NCI-H510A treated with DMSO at 0.1 percent for 48 hours (cell line): ENCODE measurements around the gene CACNB2.

Experiments
- DNase-seq: peaks from one replicate; lab custom pipeline; 2025; lab: John Stamatoyannopoulos, UW

CACNB2 gene

DNA sequence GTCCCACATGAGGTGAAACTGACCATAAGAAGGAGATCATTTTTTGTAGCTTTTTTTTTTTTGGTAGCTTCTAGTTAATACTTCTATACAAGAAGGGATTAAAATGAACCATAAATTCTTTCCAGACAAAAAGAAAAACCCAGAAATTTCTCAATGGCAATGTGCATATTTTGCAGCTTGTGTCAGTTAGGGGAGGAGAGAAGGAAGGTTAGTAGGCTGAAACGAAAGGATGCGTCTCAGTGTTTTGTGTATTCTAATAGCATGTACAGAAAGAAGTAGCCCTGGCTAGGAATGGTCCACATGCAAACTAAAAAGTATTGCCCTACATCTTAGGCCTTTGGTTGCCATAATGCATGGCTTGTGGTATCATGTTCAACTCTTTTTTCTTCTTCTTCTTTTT lies 90.6 kb downstream of the CACNB2 start:
- DNase-seq = no peak

DNA sequence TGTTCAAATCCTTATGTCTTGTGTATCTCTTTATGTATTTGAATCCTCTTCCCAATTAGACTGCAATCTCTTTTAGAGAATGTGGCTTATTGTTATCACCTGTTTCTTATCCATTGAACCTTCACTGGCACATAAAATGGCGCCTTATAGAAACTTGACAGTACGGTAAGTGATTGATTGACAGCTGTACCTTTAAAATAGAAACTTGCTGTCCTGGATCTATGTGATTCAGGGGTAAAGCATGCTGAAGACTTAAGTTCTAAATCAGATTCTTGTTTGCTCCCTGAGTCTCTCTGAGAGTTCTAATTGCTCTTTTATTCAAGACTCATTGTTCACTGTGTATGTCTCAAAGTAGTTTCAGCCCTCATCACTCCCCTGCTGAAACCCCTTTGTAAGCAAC lies 91.3 kb downstream of the CACNB2 start:
- DNase-seq = no peak

DNA sequence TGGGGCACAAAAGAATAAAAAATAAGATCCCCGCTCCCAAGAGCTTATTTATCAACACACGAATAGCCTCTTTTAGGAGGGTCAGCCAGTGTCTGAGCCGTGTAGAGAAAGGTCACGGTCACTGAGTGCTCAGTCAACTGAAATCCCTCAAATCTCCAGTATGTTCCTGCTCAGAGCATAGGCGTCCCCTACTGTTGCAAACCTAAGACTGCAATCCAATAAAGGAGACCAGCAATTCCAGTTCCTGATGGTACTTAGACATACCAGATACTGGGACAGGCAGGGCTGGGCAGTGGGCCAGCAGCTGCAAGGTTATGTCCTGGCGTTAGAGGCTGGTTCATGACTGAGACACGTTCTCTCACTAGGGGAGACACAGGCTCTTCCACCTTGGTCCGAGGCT lies 93.6 kb downstream of the CACNB2 start:
- no peak for DNase-seq

DNA sequence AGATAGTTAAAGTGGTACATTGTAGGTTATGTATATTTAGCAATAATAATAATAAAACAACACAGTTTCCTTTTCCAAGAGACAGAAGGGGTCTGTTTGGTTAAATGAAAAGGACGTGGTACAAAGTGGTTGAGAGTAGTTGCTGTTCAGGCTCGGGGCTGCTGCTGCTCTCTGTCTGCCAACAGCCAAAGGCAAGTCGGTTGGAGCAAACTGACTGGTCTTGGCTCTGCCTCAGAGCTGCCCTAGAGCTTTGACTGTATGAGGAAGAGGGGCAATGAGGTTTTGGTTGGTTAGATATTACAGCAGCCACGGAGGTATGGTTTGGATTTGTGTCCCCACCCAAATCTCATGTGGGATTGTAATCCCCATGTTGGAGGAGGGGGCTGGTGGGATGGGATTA lies 95.3 kb downstream of the CACNB2 start:
- no peak for DNase-seq

DNA sequence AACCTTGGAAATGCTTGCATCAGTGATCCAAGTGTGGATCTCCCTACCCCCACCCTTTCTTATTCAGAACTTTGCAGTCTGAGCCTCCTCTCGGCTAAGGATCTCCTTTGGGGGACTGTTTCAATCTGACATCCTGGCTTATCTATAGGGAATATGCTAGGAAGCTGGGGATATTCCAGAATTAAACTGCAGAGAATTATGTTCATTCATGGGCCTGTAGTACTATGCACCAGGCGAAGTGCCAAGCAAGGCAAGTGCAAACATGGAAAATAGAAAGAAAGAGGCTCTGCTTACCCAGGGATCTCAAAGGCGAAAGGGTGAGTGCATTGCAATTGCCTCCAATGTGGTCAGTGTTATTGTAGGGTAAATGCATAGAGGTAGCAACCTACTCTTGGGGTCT lies 96.5 kb downstream of the CACNB2 start:
- DNase-seq = no peak

DNA sequence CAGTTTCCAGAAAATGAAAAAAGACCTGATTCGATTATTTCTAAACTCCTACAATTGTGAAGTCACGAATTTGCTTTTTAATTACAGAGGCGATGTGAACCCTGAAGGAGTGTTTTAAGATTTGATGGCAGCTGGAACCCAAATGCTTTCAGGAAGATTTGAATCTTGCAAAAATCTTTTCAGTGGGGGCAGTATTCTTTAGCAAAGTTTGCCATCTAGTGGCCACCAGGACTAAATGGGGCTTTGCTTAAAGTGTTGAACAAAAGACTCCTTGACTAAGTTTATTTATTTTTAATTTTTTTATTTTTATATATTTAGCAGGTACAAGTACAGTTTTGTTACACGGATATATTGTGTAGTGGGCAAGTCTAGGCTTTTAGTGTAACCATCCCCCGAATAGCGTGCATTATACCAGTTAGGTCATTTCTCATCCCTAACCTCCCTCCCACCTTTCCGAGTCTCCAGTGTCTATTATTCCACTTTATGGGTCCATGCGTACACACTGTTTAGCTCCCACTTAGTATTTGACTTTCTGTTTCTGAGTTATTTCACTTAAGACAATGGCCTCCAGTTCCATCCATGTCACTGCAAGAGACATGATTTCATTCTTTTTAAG lies 98.8 kb downstream of the CACNB2 start:
- DNase-seq = peak; percentile 2

DNA sequence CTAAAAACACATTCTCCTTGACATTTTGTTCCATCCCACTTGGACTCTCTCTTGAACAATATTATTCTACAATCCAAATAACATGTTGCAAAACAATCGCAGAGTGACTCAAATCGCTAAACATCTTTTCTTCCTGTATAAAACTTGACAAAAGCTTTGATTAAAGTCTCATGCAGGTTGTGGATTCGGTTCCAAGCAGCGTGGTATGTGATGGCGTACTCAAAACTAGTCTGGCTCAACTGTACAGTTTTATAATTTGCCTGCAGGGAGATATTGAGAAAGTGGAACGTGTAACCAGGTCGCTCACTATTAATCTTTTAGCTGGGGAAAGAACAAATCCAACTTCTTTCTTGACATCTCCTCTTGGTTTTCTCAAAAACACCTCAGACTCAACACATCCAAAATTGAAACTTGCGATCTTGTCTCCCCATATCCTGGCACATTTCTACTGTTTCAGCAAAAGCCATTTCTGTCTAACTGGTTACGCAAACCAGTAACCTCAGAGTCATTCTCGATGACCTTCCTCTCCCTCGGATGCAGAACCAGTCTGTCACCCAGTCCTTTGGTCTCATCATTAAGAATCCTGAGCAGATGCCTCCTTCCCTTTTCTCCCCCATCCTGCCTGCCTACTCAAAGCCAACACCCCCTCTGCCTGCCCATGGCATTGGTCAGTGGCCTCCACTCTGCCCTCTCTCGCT lies 100.1 kb downstream of the CACNB2 start:
- DNase-seq = no peak

DNA sequence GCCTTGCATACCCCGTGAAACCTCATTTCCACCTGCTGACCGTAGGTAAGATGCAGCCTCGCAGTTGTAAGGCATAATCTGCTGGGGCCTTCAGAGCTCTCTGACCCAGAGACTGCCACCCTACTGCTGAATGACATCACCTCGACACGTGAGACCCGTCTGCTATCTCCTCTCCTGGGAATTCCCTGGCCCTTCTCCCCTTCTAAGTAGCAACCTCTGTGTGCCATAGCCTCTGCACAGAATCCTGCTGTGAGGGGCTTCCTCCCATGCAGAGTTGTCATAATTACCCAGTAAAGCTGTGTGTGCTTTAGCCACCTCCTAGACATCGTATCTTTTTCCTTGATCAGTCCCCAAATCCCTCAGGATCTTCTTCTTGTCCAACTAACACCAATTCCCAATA lies 106.7 kb downstream of the CACNB2 start:
- DNase-seq = no peak

DNA sequence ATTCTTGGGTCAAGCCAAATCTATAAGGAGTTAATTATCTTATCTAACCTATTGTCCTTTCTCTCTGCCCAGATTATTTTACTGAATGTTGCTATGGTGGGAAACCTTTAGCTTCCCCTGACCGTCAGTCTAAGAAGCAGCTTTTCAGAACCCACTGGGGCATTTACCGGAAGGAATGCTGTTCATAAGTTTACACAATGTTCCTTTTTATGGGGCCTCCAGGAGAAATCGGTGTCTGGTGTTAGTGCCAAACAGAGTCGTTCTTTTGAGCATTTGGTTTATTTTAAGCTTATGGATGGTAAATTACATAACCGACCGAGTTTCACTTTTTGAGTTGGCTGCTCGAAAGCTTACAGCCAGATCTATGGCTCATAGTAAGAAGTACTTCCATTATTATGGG lies 111.9 kb downstream of the CACNB2 start:
- DNase-seq = no peak

DNA sequence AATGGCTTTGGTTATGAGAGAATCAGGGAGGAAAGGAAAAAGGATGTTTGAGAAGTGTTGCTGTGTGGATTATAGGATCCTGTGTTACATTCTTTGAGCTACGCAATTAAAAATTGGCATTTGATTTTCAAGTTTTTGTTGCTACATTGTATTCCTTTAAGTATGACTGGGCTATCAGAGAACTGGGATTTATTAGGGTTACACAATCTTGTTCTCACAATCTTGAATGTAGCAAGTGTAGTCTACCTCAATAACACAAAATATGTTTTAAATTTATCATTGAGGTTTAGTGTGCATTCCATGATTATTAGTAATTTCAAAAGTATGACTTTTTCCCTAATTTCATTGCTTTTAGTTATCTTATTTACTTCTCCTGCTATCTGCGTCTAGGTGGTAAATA lies 113.9 kb downstream of the CACNB2 start:
- no peak for DNase-seq

DNA sequence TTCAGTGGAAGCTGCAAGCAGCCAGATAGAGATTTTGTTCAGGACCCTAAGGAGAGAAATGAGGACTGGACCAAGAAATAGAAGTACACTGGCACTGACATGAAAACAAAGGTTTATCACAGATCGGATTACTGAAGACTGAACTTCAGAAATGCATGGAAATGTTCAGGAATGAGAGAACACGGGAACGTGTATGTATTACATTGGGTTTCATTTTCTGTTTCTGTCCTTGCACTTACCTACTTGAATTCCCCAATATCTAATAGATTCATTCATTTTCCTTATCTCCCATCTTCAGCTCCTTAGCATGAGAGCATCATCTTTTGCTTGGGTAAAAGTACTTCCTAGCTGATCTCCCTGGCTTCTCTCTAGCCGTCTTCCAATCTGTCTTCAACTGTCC lies 114.5 kb downstream of the CACNB2 start:
- DNase-seq = no peak

DNA sequence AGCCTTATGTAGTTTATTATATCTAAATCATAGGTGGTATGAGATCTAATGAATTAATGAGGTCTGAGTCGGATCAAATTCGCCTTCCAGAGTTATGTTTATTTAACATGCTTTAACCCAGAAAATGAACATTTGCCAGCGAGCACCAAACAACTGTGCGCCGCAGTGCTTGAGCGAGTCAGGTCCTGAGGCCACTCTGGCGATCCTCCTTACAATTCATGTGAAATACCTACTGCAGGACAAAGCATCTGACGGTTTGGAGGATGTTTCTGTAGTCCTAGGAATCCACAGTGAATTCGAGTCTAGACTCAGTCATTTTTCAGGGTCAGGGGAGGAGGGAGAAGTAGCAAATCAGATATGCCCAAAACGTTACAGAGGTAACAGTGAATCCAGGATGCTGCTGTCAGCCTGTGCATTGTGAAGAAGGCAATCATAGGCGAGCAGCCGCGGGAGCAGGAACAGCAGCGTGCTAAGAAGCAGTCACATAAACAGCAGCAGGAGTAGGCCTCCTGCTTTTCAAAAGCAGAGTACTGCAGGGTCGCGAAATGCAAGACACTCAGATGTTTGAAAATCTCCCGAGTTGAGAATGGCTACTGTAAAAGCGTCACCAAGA lies 120.2 kb downstream of the CACNB2 start:
- DNase-seq = no peak

DNA sequence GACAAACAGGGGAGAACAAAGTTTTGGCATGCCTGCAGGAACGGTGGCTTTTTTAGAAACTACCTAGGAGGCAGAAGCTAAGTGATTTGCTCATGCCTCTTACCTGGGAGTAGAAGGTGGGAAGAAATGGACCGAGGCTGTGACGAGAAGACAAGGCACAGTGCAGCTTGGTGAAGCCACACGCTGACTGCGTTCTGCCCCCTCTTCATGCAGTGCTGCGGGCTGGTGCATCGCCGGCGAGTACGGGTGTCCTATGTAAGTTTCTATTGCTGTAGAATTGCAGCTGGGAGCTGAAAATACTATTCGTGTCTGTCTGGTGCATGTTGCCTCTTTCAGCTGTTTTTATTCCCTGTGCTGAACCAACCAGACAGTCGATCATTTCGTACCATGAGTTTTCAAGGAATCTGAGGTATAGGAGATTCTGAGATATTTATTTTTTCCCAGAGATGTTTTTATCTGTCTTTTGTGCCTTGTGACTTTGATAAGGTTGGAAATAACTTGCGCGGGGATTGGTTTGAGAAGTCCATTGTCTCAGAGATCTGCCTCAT lies 120.9 kb downstream of the CACNB2 start:
- no peak for DNase-seq

DNA sequence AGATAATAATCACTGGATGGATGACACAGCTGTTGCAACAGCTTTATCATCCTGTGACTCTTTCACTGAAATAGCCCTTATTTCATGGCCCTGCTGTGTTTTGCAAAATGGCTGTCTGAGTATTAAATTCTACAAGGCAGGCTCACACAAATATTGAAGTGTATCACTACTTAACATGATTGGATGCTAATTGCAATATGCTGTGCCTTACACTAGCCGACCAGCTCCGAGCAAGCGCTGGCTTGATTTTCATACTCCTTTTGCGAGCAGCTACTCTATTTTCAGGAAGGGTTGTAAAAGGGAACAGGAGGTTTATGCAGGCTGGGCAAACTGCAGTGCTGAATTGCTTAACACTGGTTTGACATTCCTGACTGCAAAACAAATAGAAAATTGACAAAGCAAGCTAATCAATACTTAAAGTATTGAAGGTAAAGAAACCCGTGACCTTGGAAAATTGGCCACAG lies 121.6 kb downstream of the CACNB2 start:
- DNase-seq = no peak

DNA sequence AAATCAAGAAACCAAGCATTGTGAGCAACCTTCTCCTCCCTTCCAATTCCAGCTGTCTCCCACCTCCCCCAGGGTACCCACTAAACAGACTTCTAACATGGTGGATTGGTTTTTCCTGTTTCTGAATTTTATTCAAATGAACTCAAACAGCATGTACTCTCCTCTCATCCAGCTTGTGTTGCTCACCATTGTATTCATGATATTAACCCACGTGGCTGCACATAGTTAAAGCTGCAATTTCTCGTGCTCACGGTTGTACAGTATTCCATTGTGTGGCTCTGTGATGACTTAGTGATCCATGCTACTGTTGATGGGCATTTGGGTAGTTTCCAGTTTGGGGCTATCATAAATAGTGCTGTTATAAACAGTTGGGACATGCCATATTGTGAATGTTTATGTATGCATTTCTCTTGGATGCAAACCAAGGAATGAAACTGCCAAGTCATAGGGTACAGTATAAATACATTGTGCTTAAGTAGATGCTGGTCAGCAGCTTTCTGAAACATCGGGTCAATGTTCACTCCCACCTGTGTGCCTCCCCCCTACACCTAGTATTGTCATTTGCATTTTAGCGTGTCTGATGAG lies 124.3 kb downstream of the CACNB2 start:
- DNase-seq = no peak

DNA sequence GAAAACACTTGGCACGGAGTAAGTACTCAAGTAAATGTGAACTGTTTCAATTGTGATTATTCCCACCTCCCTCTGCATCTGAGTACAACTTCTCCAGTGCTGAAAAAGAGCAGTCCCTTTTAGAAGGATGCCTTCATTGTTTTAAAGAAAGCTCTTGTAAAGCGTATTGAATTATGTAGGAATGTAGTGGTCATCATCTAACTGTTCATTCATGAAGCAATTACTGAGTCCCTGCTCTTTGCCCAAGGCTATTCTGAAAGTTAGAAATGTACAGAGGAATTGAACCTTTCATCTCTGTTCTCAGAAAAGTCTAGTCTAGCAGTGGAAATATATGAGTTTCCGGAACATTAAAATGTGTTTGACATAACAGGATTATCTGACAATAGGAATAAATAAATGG lies 127.8 kb downstream of the CACNB2 start:
- no peak for DNase-seq

DNA sequence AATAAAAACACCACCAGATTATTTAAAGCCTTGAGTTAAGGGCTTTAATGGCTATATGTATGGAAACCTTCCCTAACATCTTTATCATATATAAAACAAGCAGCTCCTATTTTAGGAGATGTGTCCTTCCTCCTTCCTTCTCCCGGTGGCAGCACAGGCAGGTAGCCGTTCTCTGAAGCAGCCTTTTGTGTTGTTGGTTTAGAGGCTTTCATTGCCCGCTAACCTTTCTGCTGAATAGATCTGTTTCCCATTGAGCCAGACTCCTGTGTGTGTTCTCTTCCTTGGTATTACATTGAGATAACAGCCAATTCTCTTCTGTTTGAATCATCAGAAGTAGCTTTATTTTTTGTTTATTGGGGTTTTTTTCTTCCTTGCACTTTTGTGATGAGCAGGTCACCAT lies 131.3 kb downstream of the CACNB2 start:
- no peak for DNase-seq

DNA sequence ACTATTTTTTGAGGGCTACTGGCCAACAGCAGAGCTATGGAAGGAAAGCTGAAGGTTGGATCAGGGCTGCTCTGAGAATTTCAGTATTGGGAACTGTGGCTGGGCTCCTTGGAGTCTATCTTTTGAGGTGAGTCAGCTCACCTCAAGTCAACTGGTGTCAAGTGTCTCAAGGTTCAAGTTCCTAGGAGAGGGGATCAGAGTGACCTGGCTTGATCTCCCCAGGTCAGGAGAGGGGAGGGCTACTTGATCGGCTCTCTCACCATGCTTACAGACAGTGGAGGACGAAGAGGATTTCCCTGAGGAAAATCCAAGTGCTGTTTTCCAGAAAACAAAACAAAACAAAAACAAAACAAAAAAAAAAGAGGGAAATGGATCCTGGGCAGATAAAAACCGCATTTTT lies 132.8 kb downstream of the CACNB2 start:
- DNase-seq = no peak

DNA sequence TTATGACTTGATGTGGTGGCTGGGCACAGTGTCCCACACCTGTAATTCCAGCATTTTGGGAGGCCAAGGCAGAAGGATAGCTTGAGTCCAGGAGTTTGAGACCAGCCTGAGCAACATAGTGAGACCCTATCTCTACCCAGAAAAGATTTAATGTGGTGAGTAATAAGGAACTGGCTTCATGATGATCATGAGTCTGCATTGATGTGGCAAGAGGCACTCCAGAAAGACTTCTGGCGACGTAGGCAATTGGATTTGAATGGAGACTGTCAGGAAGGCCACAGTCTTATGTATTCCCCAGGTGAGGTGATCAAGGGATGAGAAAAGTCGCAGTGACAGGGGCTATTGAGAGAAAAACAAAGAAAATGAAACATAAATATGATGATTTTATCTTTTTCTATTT lies 138.0 kb downstream of the CACNB2 start:
- no peak for DNase-seq

DNA sequence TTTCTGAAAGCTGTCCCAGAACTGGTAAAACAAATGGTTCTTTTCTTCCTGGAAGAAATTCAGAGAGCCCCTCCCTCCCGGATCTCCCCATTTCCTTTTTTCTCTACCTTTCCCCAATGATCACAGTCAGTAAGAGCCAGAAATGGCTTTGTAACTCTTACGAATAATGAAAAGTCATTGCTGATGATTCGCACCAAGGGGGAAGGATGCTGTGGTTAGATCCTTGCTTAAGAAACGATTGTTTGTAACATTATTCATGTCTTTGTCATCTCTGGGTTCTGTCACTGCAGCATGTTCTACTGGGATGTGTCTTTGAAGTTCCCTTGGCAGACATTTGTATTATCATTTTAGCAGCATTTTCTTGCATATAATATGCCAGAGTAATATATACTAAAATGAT lies 138.9 kb downstream of the CACNB2 start:
- DNase-seq = no peak

DNA sequence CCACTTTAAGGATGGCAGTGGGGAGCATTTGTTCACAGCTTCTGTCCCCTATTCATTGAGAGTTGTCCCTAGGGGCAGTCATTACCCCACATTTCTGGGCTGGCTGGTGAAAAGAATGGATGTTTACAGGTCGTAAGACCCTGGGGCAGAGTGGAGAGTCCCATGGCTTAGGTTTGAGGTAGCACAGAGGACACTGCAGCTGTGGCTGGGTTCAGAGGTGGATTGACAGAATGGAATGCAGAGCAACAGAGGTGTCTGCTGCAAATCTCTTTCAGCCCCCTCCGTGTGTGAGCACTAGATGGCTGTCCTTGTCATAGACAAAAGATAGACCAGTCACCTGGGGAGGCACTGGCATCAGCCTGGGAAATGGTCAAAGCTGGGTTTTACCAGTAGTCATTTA lies 141.9 kb downstream of the CACNB2 start:
- DNase-seq = no peak

DNA sequence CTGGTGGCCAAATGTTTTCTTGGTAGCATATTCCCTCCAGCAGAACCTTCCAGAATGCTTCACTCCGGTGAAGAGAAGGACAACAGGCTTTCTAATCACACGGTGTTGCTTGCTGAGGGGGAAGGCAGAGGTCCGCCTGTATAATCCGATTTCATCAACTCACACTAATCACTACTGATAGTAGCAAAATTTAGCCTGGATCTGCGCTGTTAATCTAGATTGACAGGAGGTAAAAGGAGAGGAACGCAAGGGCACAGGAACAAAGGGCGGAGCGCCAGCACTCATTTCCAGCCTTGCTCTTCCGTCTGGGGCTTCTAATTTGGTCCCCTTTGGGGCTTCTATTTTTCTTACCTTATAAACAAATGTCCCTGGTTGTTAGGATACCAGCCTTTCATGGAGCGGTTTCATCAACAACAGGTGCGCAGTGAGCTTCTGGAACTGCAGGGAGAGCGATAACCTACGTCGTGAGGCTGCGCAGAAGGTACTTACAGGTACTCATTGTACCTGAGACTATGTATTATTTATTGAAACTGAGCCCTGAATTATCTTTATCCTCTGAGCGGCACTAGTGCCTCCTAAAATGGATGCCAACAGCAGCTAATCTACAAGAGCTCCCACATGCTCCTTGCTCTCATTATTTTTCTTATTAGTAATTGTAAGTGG lies 150.6 kb downstream of the CACNB2 start:
- DNase-seq = peak; percentile 83
